Measurements from ENCODE around the gene LRRC53.

DNA sequence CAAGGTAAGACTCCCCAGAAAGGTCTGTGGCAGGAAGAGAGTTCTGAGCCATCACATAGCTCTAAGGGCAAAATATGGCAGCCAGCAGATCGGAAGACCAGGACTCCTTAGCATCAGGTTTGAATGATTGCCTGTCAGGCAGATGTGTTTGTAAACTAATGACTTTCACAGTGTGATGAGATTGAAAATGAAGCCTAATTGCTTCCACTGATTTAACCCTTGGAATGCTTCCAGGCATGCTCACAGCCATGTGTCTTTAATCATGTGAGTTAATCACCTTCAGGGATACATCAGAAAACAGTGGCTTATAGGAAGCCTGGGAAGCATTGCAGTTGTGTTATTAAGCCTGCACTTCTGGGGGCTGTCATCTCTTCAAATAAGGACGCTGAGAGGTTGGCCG lies 82.8 kb downstream of the LRRC53 start:
- TF ChIP-seq POLR2A (IDR thresholded peaks at IDR 0.05) = no peak
- TF ChIP-seq, protein P1, sequence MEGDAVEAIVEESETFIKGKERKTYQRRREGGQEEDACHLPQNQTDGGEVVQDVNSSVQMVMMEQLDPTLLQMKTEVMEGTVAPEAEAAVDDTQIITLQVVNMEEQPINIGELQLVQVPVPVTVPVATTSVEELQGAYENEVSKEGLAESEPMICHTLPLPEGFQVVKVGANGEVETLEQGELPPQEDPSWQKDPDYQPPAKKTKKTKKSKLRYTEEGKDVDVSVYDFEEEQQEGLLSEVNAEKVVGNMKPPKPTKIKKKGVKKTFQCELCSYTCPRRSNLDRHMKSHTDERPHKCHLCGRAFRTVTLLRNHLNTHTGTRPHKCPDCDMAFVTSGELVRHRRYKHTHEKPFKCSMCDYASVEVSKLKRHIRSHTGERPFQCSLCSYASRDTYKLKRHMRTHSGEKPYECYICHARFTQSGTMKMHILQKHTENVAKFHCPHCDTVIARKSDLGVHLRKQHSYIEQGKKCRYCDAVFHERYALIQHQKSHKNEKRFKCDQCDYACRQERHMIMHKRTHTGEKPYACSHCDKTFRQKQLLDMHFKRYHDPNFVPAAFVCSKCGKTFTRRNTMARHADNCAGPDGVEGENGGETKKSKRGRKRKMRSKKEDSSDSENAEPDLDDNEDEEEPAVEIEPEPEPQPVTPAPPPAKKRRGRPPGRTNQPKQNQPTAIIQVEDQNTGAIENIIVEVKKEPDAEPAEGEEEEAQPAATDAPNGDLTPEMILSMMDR (IDR thresholded peaks at IDR 0.05) = no peak
